Right cardiac atrium (tissue), 5 donors: ENCODE measurements around the gene PRKCA. TPM values are rescaled to one million over a fixed set of nuclear protein-coding genes. Genes with fewer than 3 reads are reported as not detected.
A peak's percentile ranks its signal among the peaks of the same experiment; 100 is the strongest.
"Not testable (repeated sequence)": the region's sequence is repeated elsewhere in the genome, so short reads cannot be mapped to it uniquely, and the experiment has no call there.

Source experiments
- ATAC-seq, 2 donors: fragments of 200-7000 bp; cut with Tn5 transposase; one replicate each; pipeline versions ENCODE4 v1.8.0 to v1.9.1; 2020; ENCODE audit warnings: moderate library complexity in 2 of 2, mild to moderate bottlenecking in 1 of 2
- DNase-seq, 3 donors: peaks; one replicate each; pipeline ENCODE4 v3.0.0-alpha.2; 2020
- H3K27ac ChIP-seq: one replicate; pipeline ENCODE4 v1.5.1; 2013; ENCODE audit warnings: mild to moderate bottlenecking, low read length, control low read depth, moderate library complexity
- H3K27me3 ChIP-seq: one replicate; pipeline ENCODE4 v1.6.1; 2013; ENCODE audit not compliant: control insufficient read depth, insufficient read depth
- H3K4me1 ChIP-seq: one replicate; pipeline ENCODE4 v1.6.1; 2013; ENCODE audit warnings: low read length; ENCODE audit not compliant: control insufficient read depth, insufficient read depth
- H3K4me3 ChIP-seq: one replicate; pipeline ENCODE4 v1.5.1; 2013; ENCODE audit warnings: low read length, control low read depth
- H3K9me3 ChIP-seq: one replicate; pipeline ENCODE4 v1.6.1; 2013; ENCODE audit warnings: low read length; ENCODE audit not compliant: control insufficient read depth
- WGBS: extraction: QIAGEN DNeasy Blood & Tissue Kit; methylation state at CpG from one replicate; pipeline ENCODE4 v1.1.7; 2013; 5-methylcytosine and 5-hydroxymethylcytosine counted together
- intact Hi-C, 4 donors: fragments of 100-400 bp; cut with DNase I; formaldehyde crosslinking; loops; one replicate each; pipeline versions ENCODE4 v1.11.0 to v1.14.0; 2022 to 2023
- long read RNA-seq, 4 donors: library from polyadenylated mRNA; unstranded; transcript quantifications; one replicate each; pipeline ENCODE4 v2.0.0, GENCODE V29; 2020 to 2021
- polyA plus RNA-seq: library from polyadenylated mRNA; stranded (reverse); fragments of 200-250 nt; gene quantifications from one replicate; pipeline ENCODE4 v1.2.3, GENCODE V29; 2013
- total RNA-seq, 4 donors: library from RNA; stranded (reverse); fragmentation: NEBNext Ultra II Directional; extraction: Animal tissue kit (Norgen Biotek cat#: 25700); gene quantifications; one replicate each; pipeline ENCODE4 v1.2.1, GENCODE V29; 2021
- donor health status: healthy with polysubstance abuse.
- donor health status: DM: no; HTN: yes; CAD: no.
- donor health status: DM: no; HTN: no; CAD: no.
- donor health status: DM: no; HTN: yes; CAD: no; lungs with severe emphysema.
- donor health status: DM: yes; HTN: yes; CAD: no.

Gene PRKCA
- total RNA-seq (1 to 10 TPM; 5.0 to 8.0 (median 6.9) TPM), polyA plus RNA-seq (2.2 TPM)
- long read RNA-seq, donor 1, full-length matches to known transcripts = 1 of 7 reads
- long read RNA-seq, donor 1, partial matches to known transcripts = 1 of 7 reads
- long read RNA-seq, donor 1, other reads (novel, unspliced or antisense) = 5 of 7 reads
- long read RNA-seq, donor 2, partial matches to known transcripts = 0 of 1 reads
- long read RNA-seq, donor 2, other reads (novel, unspliced or antisense) = 1 of 1 reads
- long read RNA-seq, donor 3, partial matches to known transcripts = 0 of 5 reads
- long read RNA-seq, donor 3, other reads (novel, unspliced or antisense) = 5 of 5 reads
- long read RNA-seq, donor 4, partial matches to known transcripts = 0 of 1 reads
- long read RNA-seq, donor 4, other reads (novel, unspliced or antisense) = 1 of 1 reads

GRCh38 chr17:66301864-66302741, at the start of gene PRKCA:
PRKCA (plus strand) TSS chr17:66302613.
- no peaks in the 10 kb centered on the region for H3K9me3 ChIP-seq
- intact Hi-C loops = no loop called here
- H3K27ac ChIP-seq = peak within 1 kb of the TSS; percentile 25
- peak within 1 kb of the TSS; percentile 99 for H3K4me3 ChIP-seq
- DNase-seq = peak; percentile 82 to 94 (median 91)
- H3K27me3 ChIP-seq = no peaks in the 10 kb centered on the region
- 1% methylated on average over 107 of the region's 117 CpGs for WGBS
- no peaks in the 10 kb centered on the region for H3K4me1 ChIP-seq
- ATAC-seq = peak; percentile 92 to 93

GRCh38 chr17:66253458-66253857, 49.0 kb upstream of the PRKCA start:
- not testable (repeated sequence) for H3K4me1 ChIP-seq, DNase-seq, H3K4me3 ChIP-seq, H3K27me3 ChIP-seq, H3K27ac ChIP-seq, ATAC-seq, H3K9me3 ChIP-seq
- 89% methylated on average over 8 of the region's 8 CpGs for WGBS
- intact Hi-C loops = loop anchor here in 3 of 4 donors (5.0 to 10.0 kb wide), 5 partner anchors 311 to 421 kb away; no protein-coding TSS in a partner anchor

GRCh38 chr17:66255112-66255511, 47.3 kb upstream of the PRKCA start:
- Histone ChIP-seq H3K9me3 (no peaks in the 10 kb centered on the region), H3K27me3 (no peaks in the 10 kb centered on the region), H3K4me1 (no peaks in the 10 kb centered on the region), H3K27ac (no peak overlapping the region), H3K4me3 (no peak overlapping the region)
- WGBS = 24% methylated on average over 4 of the region's 4 CpGs
- ATAC-seq = peak; percentile 77 to 78
- no peak for DNase-seq
- intact Hi-C loops = loop anchor here in 3 of 4 donors (5.0 to 10.0 kb wide), 6 partner anchors 310 to 422 kb away; no protein-coding TSS in a partner anchor

- H3K27ac ChIP-seq = no peak overlapping the region
- intact Hi-C loops = loop anchor here in 3 of 4 donors (5.0 to 10.0 kb wide), 6 partner anchors 309 to 422 kb away; no protein-coding TSS in a partner anchor
- no peaks in the 10 kb centered on the region for H3K4me1 ChIP-seq
- no peak for DNase-seq
- H3K4me3 ChIP-seq = no peak overlapping the region
- H3K27me3 ChIP-seq = no peaks in the 10 kb centered on the region
- no peaks in the 10 kb centered on the region for H3K9me3 ChIP-seq
- WGBS = 76% methylated on average over 3 of the region's 3 CpGs
- no peak for ATAC-seq
These were observed 46.9 kb upstream of the PRKCA start for GRCh38 chr17:66255527-66255971.

GRCh38 chr17:66260275-66260674, 42.1 kb upstream of the PRKCA start:
- no peak overlapping the region for H3K27ac ChIP-seq
- no peaks in the 10 kb centered on the region for H3K9me3 ChIP-seq
- no peak for ATAC-seq
- intact Hi-C loops = no loop called here
- no peak for DNase-seq
- WGBS = 91% methylated on average over 6 of the region's 6 CpGs
- H3K27me3 ChIP-seq = no peaks in the 10 kb centered on the region
- H3K4me3 ChIP-seq = no peak overlapping the region
- no peaks in the 10 kb centered on the region for H3K4me1 ChIP-seq

GRCh38 chr17:66260688-66261087, 41.7 kb upstream of the PRKCA start:
- H3K27ac ChIP-seq = no peak overlapping the region
- no peak for ATAC-seq

GRCh38 chr17:66262767-66263166, 39.6 kb upstream of the PRKCA start:
- intact Hi-C loops = no loop called here
- H3K4me3 ChIP-seq = no peak overlapping the region
- no peaks in the 10 kb centered on the region for H3K4me1 ChIP-seq
- H3K9me3 ChIP-seq = no peaks in the 10 kb centered on the region
- WGBS = 68% methylated on average over 2 of the region's 2 CpGs
- H3K27me3 ChIP-seq = no peaks in the 10 kb centered on the region
- DNase-seq (no peak), ATAC-seq (no peak)
- H3K27ac ChIP-seq = no peak overlapping the region

More at GRCh38 chr17:66260688-66261087, 41.7 kb upstream of the PRKCA start:
- no peaks in the 10 kb centered on the region for H3K4me1 ChIP-seq
- H3K27me3 ChIP-seq = no peaks in the 10 kb centered on the region
- DNase-seq = no peak
- H3K9me3 ChIP-seq = no peaks in the 10 kb centered on the region
- WGBS = 100% methylated on average over 1 of the region's 1 CpG
- no peak overlapping the region for H3K4me3 ChIP-seq
- intact Hi-C loops = no loop called here

GRCh38 chr17:66264696-66265095, 37.7 kb upstream of the PRKCA start:
- Histone ChIP-seq H3K4me3 (no peak overlapping the region), H3K27me3 (no peaks in the 10 kb centered on the region), H3K9me3 (no peaks in the 10 kb centered on the region), H3K4me1 (no peaks in the 10 kb centered on the region), H3K27ac (no peak overlapping the region)
- no peak for ATAC-seq
- no peak for DNase-seq
- 88% methylated on average over 5 of the region's 5 CpGs for WGBS
- intact Hi-C loops = no loop called here

- WGBS = 69% methylated on average over 8 of the region's 8 CpGs
- no peak overlapping the region for H3K4me3 ChIP-seq
- no peaks in the 10 kb centered on the region for H3K27me3 ChIP-seq
- H3K4me1 ChIP-seq = no peaks in the 10 kb centered on the region
- DNase-seq = peak in 1 of 3 donors; percentile 32
- no peak overlapping the region for H3K27ac ChIP-seq
- H3K9me3 ChIP-seq = no peaks in the 10 kb centered on the region
- intact Hi-C loops = no loop called here
- ATAC-seq = no peak
These were observed 34.0 kb upstream of the PRKCA start for GRCh38 chr17:66268247-66268927.

GRCh38 chr17:66270106-66270505, 32.3 kb upstream of the PRKCA start:
- Histone ChIP-seq H3K9me3 (no peaks in the 10 kb centered on the region), H3K27ac (no peak overlapping the region), H3K27me3 (no peaks in the 10 kb centered on the region), H3K4me1 (no peaks in the 10 kb centered on the region), H3K4me3 (no peak overlapping the region)
- intact Hi-C loops = no loop called here
- WGBS = 84% methylated on average over 2 of the region's 2 CpGs
- no peak for ATAC-seq
- DNase-seq = no peak
